Activated naive CD8-positive, alpha-beta T cell treated with anti-CD3 and anti-CD28 coated beads for 36 hours (primary cell): ENCODE measurements around the gene TBX18. TPM values are rescaled to one million over a fixed set of nuclear protein-coding genes. Genes with fewer than 3 reads are reported as not detected.

ENCODE experiments used
- DNase-seq: peaks from one replicate; pipeline ENCODE4 v3.0.0; 2021
- H3K27ac Mint-ChIP-seq: one replicate; pipeline ENCODE4 v1.8.0; 2022; ENCODE audit warnings: mild to moderate bottlenecking, moderate library complexity, mixed read lengths
- H3K27me3 Mint-ChIP-seq: one replicate; pipeline ENCODE4 v1.8.0; 2022; ENCODE audit warnings: mild to moderate bottlenecking, mixed read lengths
- H3K36me3 Mint-ChIP-seq: one replicate; pipeline ENCODE4 v1.8.0; 2021; ENCODE audit warnings: mild to moderate bottlenecking, mixed read lengths
- H3K4me1 Mint-ChIP-seq: one replicate; pipeline ENCODE4 v1.8.0; 2021; ENCODE audit warnings: mixed read lengths
- H3K4me3 Mint-ChIP-seq: one replicate; pipeline ENCODE4 v1.8.0; 2022; ENCODE audit warnings: mild to moderate bottlenecking, moderate library complexity, mixed read lengths
- H3K9me3 Mint-ChIP-seq: one replicate; pipeline ENCODE4 v1.8.0; 2022; ENCODE audit warnings: mixed read lengths
- total RNA-seq, 2 experiments: library from RNA; stranded (reverse); gene quantifications; one replicate each; pipeline ENCODE4 v1.2.3, GENCODE V29; 2021

The TBX18 gene
- total RNA-seq, 2 experiments from 2014 or later, result not detected

- Mint-ChIP-seq H3K4me3 (no peak overlapping the region), H3K4me1 (peaks cover 11% of the 10 kb centered on the region), H3K27me3 (peaks cover 96% of the 10 kb centered on the region), H3K36me3 (peaks cover 10% of the 10 kb centered on the region), H3K27ac (no peak overlapping the region), H3K9me3 (peaks cover 12% of the 10 kb centered on the region)
- DNase-seq, result no peak
Observed at GRCh38 chr6:84766799-84767525, 2.6 kb upstream of the TBX18 start.

GRCh38 chr6:84766118-84766798, 1.9 kb upstream of the TBX18 start:
- Mint-ChIP-seq H3K4me1 (peaks cover 11% of the 10 kb centered on the region), H3K27me3 (peaks cover 96% of the 10 kb centered on the region), H3K9me3 (peaks cover 12% of the 10 kb centered on the region), H3K4me3 (no peak overlapping the region), H3K27ac (no peak overlapping the region), H3K36me3 (peaks cover 10% of the 10 kb centered on the region)
- no peak for DNase-seq

- Mint-ChIP-seq H3K36me3 (peaks cover 10% of the 10 kb centered on the region), H3K27me3 (peaks cover 87% of the 10 kb centered on the region), H3K27ac (peak overlapping the region; percentile 35), H3K4me1 (peaks cover 11% of the 10 kb centered on the region), H3K4me3 (peak overlapping the region; percentile 40), H3K9me3 (peaks cover 12% of the 10 kb centered on the region)
- no peak for DNase-seq
Observed at GRCh38 chr6:84763886-84764331, 489 bp downstream of the TBX18 start.

DNA sequence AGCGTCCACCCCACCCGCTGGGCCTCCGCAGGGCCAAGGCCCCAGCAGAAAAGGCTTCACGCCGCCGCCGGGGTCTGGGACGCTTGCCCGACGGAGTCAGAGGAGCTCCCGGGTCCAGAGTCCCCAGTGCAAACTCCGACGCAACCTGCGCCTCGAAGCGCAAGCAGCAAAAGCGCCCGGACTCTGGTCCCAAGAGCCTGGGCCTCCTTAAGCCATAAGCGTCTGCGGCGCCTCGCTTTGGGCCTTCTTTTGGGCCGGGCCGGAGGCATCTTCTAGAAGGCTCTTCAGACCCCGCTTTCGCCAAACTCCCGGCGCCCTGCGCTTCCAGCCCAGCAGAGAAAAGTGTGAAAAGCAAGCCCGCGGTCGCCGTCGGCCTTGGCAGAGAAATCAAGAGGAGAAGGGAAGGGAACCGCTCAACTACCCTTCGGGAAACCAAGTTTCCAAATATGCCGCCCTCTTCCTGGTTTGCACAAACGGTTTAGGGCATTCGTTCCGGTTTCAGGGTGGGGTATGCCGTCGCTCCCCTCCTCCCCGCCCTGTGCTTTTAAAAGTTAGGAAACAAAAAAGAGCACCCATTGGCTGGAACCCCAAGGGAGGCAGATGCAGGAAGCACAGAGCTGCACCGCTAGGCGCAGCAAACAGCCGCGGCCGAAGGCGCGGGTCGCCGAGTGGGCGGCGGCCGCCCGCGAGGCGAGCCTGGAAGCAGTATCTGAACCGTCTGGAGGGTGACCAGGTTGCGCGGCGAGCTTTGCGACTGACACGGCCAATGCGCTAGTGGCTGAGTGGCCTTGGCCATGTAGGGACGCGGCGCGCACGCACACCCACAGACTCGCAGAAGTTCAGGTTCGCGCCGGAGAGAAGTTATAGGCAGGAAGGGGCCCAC, 1.2 kb downstream of the TBX18 start:
- H3K4me1 Mint-ChIP-seq, result peaks cover 11% of the 10 kb centered on the region
- no peak overlapping the region for H3K27ac Mint-ChIP-seq
- DNase-seq, result no peak
- peaks cover 11% of the 10 kb centered on the region for H3K9me3 Mint-ChIP-seq
- H3K4me3 Mint-ChIP-seq, result no peak overlapping the region
- peaks cover 80% of the 10 kb centered on the region for H3K27me3 Mint-ChIP-seq
- peaks cover 10% of the 10 kb centered on the region for H3K36me3 Mint-ChIP-seq

DNA sequence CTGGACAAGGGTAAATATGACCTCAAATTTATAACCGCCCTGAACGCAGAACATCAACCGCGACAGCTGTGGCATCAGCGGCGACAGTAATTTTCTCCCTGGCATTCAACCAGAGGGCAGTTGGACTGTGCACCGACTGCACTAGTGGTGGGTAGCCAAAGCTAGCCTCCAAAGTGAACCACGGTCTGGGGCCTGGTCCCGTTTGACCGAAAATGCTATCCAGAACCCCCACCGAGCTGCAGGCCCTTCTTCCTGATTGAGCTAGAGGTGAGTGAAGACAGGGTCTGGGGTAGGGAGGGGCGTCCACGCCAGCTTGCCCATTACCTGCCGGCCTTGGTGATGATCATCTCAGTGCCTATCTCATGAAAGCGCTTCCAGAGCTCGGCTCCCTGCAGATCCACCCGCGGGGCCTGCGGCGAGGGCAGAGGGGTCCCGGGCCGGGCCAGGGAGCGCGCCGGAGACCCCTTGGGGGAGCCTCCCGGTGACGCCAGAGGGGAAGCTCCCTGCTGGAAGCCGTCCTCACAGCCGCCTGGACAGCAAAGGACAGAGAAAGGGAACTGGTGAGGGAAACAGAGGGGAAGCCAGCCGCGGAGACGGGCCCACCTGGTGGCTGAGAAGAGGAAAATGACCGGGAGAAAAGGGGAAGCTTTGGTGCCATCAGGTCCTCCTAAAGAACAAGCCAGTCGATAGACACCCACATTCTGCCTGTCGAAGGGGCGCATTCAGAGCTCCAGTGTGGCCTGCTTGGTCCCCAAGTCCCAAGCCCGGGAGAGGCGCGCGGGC, 2.0 kb downstream of the TBX18 start:
- Mint-ChIP-seq H3K4me3 (no peak overlapping the region), H3K36me3 (peaks cover 10% of the 10 kb centered on the region), H3K27me3 (peaks cover 76% of the 10 kb centered on the region), H3K9me3 (peaks cover 6% of the 10 kb centered on the region), H3K27ac (no peak overlapping the region), H3K4me1 (peaks cover 11% of the 10 kb centered on the region)
- DNase-seq, result no peak

DNA sequence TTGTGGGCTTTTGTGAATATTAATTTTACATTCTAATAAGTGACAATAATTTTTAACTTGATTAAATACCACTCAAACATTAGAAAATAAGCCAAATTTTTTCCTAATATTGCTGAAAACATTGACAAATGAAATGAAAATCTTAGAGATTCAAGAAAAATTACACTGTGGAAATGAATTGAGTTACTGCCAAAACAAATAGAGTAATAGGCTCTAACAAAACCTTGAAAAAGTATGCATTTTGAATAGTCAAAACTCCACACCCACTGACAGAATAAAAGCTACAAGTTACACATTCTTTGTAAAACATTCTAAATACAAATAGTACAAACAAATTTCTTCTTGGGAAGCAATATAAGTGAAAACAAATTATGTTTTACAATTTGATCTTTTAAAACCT, 5.9 kb downstream of the TBX18 start:
- H3K4me1 Mint-ChIP-seq, result peaks cover 1% of the 10 kb centered on the region
- H3K9me3 Mint-ChIP-seq, result no peaks in the 10 kb centered on the region
- DNase-seq, result no peak
- no peak overlapping the region for H3K27ac Mint-ChIP-seq
- peaks cover 44% of the 10 kb centered on the region for H3K27me3 Mint-ChIP-seq
- H3K4me3 Mint-ChIP-seq, result no peak overlapping the region
- no peaks in the 10 kb centered on the region for H3K36me3 Mint-ChIP-seq

DNA sequence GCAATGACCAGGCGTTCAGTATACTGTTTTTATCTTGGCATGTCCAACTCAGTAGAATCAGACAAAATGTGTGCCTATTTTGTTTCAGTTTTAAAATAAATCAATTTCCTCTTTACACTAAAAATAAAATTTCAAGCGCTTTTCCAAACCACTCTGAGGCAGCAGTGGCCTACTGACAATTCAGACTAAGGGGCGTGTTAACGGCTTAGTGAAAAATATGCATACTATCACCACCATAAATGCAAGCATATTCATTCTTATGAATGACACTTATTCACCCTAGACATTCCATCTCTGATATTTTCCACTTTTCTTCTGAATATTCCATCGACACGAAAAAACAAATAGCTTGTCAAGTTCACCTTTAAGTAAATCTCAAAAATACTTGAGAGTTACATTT, 7.5 kb downstream of the TBX18 start:
- DNase-seq, result no peak
- no peak overlapping the region for H3K4me3 Mint-ChIP-seq
- H3K27me3 Mint-ChIP-seq, result peaks cover 28% of the 10 kb centered on the region
- H3K9me3 Mint-ChIP-seq, result no peaks in the 10 kb centered on the region
- H3K36me3 Mint-ChIP-seq, result no peaks in the 10 kb centered on the region
- H3K4me1 Mint-ChIP-seq, result no peaks in the 10 kb centered on the region
- H3K27ac Mint-ChIP-seq, result no peak overlapping the region

GRCh38 chr6:84756466-84756865, 7.9 kb downstream of the TBX18 start:
- no peak overlapping the region for H3K4me3 Mint-ChIP-seq
- H3K4me1 Mint-ChIP-seq, result no peaks in the 10 kb centered on the region
- no peak for DNase-seq
- H3K36me3 Mint-ChIP-seq, result no peaks in the 10 kb centered on the region
- H3K27me3 Mint-ChIP-seq, result peaks cover 24% of the 10 kb centered on the region
- no peaks in the 10 kb centered on the region for H3K9me3 Mint-ChIP-seq
- H3K27ac Mint-ChIP-seq, result no peak overlapping the region

GRCh38 chr6:84753173-84753572, 11.2 kb downstream of the TBX18 start:
- Mint-ChIP-seq H3K27ac (no peak overlapping the region), H3K36me3 (no peaks in the 10 kb centered on the region), H3K27me3 (peaks cover 14% of the 10 kb centered on the region), H3K4me3 (no peak overlapping the region), H3K9me3 (no peaks in the 10 kb centered on the region), H3K4me1 (no peaks in the 10 kb centered on the region)
- DNase-seq, result no peak

- Mint-ChIP-seq H3K36me3 (no peaks in the 10 kb centered on the region), H3K27ac (no peak overlapping the region), H3K4me3 (no peak overlapping the region), H3K9me3 (no peaks in the 10 kb centered on the region), H3K27me3 (peaks cover 9% of the 10 kb centered on the region), H3K4me1 (no peaks in the 10 kb centered on the region)
- no peak for DNase-seq
Observed at GRCh38 chr6:84752118-84752850, 12.1 kb downstream of the TBX18 start.

DNA sequence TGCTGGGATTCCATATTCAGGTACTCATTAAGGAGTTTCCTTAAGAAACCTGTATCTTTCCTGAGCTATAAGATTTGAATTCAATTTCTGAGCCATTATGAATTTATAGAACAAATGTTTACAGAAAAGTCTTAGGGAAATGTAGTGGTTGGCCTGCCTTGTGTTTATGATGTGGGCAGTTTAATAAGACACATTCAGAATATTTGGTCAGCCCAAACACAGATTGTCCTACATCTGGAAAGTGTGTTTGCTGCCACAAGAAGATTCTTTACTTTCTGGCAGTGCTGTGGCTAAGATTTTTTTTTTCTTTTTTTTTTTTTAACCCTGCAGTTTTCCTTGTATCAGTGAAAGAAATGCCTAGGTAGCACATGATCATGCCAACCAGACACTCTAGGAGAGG, 15.2 kb downstream of the TBX18 start:
- Mint-ChIP-seq H3K36me3 (no peaks in the 10 kb centered on the region), H3K27me3 (peaks cover 9% of the 10 kb centered on the region), H3K27ac (no peak overlapping the region), H3K4me1 (no peaks in the 10 kb centered on the region), H3K9me3 (no peaks in the 10 kb centered on the region), H3K4me3 (no peak overlapping the region)
- no peak for DNase-seq

DNA sequence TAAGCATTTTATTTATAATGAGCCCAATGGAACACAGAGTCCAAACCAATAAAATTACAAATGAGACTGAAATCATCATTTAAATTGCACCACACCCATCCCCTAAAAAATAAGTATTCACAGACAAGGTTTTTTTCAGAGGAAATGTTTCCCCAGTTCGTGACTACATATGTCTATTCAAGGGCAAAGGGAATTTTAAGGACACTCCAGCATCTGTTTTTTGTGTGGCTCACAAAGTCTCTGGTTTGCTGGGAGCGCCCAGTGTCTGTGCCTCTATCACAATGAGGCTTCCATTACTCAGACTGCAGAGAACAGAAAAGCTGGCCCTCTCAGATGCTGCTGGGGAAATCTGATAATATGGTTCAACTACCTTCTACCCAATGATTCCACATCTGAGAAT, 16.0 kb downstream of the TBX18 start:
- H3K36me3 Mint-ChIP-seq, result no peaks in the 10 kb centered on the region
- H3K9me3 Mint-ChIP-seq, result no peaks in the 10 kb centered on the region
- DNase-seq, result no peak
- H3K27ac Mint-ChIP-seq, result no peak overlapping the region
- no peaks in the 10 kb centered on the region for H3K4me1 Mint-ChIP-seq
- H3K4me3 Mint-ChIP-seq, result no peak overlapping the region
- H3K27me3 Mint-ChIP-seq, result peaks cover 3% of the 10 kb centered on the region

GRCh38 chr6:84743616-84744015, 20.8 kb downstream of the TBX18 start:
- Mint-ChIP-seq H3K27ac (no peak overlapping the region), H3K9me3 (no peaks in the 10 kb centered on the region), H3K4me3 (no peak overlapping the region), H3K27me3 (peaks cover 2% of the 10 kb centered on the region), H3K36me3 (no peaks in the 10 kb centered on the region), H3K4me1 (no peaks in the 10 kb centered on the region)
- DNase-seq, result no peak

GRCh38 chr6:84740385-84740784, 24.0 kb downstream of the TBX18 start:
- Mint-ChIP-seq H3K27me3 (no peaks in the 10 kb centered on the region), H3K36me3 (no peaks in the 10 kb centered on the region), H3K4me3 (no peak overlapping the region), H3K27ac (no peak overlapping the region), H3K9me3 (no peaks in the 10 kb centered on the region), H3K4me1 (no peaks in the 10 kb centered on the region)
- no peak for DNase-seq
